BLaER1 treated with 17β-estradiol and CSF1 and Interleukin-3, amounts not matched to agents 10 nM and 100 nM (cell line): ENCODE results near the gene GRIK5.
"Not testable (repeated sequence)": the region's sequence is repeated elsewhere in the genome, so short reads cannot be mapped to it uniquely, and the experiment has no call there.

ENCODE experiments used
- H3K27ac ChIP-seq, 11 experiments: shearing (Covaris generic); formaldehyde crosslinking; 2 replicates each; pipeline ENCODE4 v1.8.1; 2022
- H3K27me3 ChIP-seq, 11 experiments: shearing (Covaris generic); formaldehyde crosslinking; 2 replicates each; pipeline ENCODE4 v1.8.1; 2022
- H3K36me3 ChIP-seq, 11 experiments: shearing (Covaris generic); formaldehyde crosslinking; 2 replicates each; pipeline ENCODE4 v1.8.1; 2022
- H3K4me1 ChIP-seq, 10 experiments: shearing (Covaris generic); formaldehyde crosslinking; 2 replicates each; pipeline ENCODE4 v1.8.1; 2022
- H3K4me2 ChIP-seq, 11 experiments: shearing (Covaris generic); formaldehyde crosslinking; 2 replicates each; pipeline ENCODE4 v1.8.1; 2022
- H3K4me3 ChIP-seq, 10 experiments: shearing (Covaris generic); formaldehyde crosslinking; 2 replicates each; pipeline ENCODE4 v1.8.1; 2022
- H3K9ac ChIP-seq, 11 experiments: shearing (Covaris generic); formaldehyde crosslinking; 2 replicates each; pipeline ENCODE4 v1.8.1; 2022
- H3K9me3 ChIP-seq, 11 experiments: shearing (Covaris generic); formaldehyde crosslinking; replicated peaks in 1 of 11; 2 replicates each; pipeline ENCODE4 v1.8.1; 2022
- H4K20me1 ChIP-seq, 11 experiments: shearing (Covaris generic); formaldehyde crosslinking; 2 replicates each; pipeline ENCODE4 v1.8.1; 2022
- Cebpa-rat ChIP-seq, 11 experiments: shearing (Covaris generic); IDR thresholded peaks; 2 replicates each; pipeline ENCODE4 v1.8.1; 2022

The GRIK5 gene

DNA sequence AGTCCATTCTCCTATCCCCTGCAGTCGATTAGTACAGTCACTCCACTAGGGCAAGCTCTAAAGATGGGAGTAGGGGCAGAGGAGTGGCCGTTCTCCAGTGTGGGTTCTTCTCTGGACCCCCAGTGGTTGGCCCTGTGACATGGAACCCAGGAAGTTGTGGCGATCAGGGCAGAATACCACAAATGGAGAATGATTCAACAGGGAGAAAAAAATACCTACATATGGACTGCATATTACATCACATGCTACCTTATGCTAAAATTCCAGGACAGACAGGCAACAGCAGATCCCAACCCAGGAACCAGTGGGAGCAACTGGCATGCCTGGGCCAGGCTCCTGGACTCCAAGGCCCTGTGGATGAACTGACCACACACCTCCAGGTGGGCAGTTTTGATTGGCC, 41.8 kb upstream of the GRIK5 start:
- no peaks in the 10 kb centered on the region for H3K9me3 ChIP-seq
- H3K9ac ChIP-seq, result no peak overlapping the region
- peak overlapping the region; percentile 18 to 99 (median 87); a peak in 19 of 22 replicates for H3K4me2 ChIP-seq
- H4K20me1 ChIP-seq, result peaks cover 0 to 97% (median 0%) of the 10 kb centered on the region in 11 experiments; a peak in 7 of 22 replicates
- H3K27me3 ChIP-seq, result no peaks in the 10 kb centered on the region
- H3K27ac ChIP-seq, result 0 out of 22 replicates have a peak overlapping the region, but pooled peaks of 2 of the 11 experiments have one; percentile 11 to 56
- TF ChIP-seq Cebpa-rat (IDR thresholded peaks at IDR 0.05), result no peak
- H3K4me1 ChIP-seq, result peaks cover 66 to 98% (median 69%) of the 10 kb centered on the region in 10 experiments
- no peak overlapping the region for H3K4me3 ChIP-seq
- H3K36me3 ChIP-seq, result peaks cover 0 to 94% (median 8%) of the 10 kb centered on the region in 11 experiments; a peak in 13 of 22 replicates

DNA sequence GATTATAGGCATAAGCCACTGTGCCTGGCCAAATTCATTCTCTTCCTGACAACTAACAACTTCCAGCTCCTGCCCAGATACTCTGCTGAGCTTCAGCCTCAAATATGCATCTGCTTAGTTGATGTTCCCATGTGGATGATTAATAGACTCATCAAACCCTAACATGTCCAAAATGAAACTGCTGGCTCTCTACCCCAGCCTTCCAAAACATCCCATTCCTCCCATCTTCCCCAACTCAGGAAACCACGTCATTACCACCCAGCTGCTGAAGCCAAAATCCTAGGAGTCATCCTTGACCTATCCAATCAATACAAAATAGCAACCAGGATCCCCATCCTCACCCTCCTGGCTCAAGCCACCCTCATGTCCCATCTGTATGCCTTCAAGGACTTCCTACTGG, 41.4 kb upstream of the GRIK5 start:
- H4K20me1 ChIP-seq, result peaks cover 0 to 97% (median 0%) of the 10 kb centered on the region in 11 experiments; a peak in 7 of 22 replicates
- H3K27me3 ChIP-seq, result no peaks in the 10 kb centered on the region
- no peak overlapping the region for H3K27ac ChIP-seq
- no peaks in the 10 kb centered on the region for H3K9me3 ChIP-seq
- H3K36me3 ChIP-seq, result peaks cover 0 to 93% (median 3%) of the 10 kb centered on the region in 11 experiments; a peak in 13 of 22 replicates
- no peak overlapping the region for H3K9ac ChIP-seq
- TF ChIP-seq Cebpa-rat (IDR thresholded peaks at IDR 0.05), result no peak
- peaks cover 61 to 96% (median 64%) of the 10 kb centered on the region in 10 experiments for H3K4me1 ChIP-seq
- H3K4me2 ChIP-seq, result peak overlapping the region; percentile 18 to 99 (median 87); a peak in 16 of 22 replicates
- H3K4me3 ChIP-seq, result no peak overlapping the region

DNA sequence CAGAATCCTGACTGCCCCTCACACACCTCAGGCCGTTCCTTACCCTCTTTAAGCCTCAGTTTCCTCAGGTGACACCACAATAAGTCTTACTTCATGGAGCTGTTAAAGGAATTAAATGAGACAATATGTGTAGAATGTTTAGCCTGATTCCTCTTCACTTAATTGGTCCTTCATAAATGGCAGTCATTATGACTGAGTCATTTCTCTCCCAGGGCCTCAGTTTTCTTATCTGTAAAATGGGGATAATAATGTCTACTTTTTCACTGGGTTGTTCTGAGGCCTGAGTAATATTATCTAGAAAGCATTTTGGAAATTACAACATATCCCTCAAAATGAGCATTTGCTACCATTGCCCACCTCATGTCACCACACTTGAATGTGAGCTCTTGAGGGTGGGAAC, 40.7 kb upstream of the GRIK5 start:
- no peak overlapping the region; a peak in 1 of 22 replicates for H3K27ac ChIP-seq
- H3K36me3 ChIP-seq, result peaks cover 0 to 93% (median 0%) of the 10 kb centered on the region in 11 experiments; a peak in 10 of 22 replicates
- TF ChIP-seq Cebpa-rat (IDR thresholded peaks at IDR 0.05), result no peak
- H3K4me1 ChIP-seq, result peaks cover 54 to 89% (median 57%) of the 10 kb centered on the region in 10 experiments
- no peak overlapping the region for H3K9ac ChIP-seq
- H4K20me1 ChIP-seq, result peaks cover 0 to 97% (median 0%) of the 10 kb centered on the region in 11 experiments; a peak in 7 of 22 replicates
- no peaks in the 10 kb centered on the region for H3K27me3 ChIP-seq
- H3K4me2 ChIP-seq, result peak overlapping the region in 2 of 11 experiments; percentile 42 to 78; a peak in 2 of 22 replicates
- H3K9me3 ChIP-seq, result no peaks in the 10 kb centered on the region
- no peak overlapping the region for H3K4me3 ChIP-seq

DNA sequence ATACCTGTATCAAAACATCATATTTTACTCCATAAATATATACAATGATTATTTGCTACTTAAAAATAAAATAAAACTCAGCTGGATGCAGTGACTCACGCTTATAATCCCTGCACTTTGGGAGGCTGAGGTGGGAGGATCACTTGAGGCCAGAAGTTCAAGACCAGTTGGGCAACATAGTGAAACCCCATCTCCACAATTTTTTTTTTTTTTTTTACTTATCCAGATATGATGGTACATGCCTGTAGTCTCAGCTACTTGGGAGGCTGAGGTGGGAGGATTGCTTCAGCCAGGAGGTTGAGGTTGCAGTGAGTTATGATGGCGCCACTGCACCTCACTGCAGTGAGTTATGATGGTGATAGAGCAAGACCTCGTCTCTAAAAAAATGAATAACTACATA, 39.9 kb upstream of the GRIK5 start:
- no peak for TF ChIP-seq Cebpa-rat (IDR thresholded peaks at IDR 0.05)
- Histone ChIP-seq H3K27me3 (no peaks in the 10 kb centered on the region), H3K4me3 (no peak overlapping the region), H3K9ac (0 out of 22 replicates have a peak overlapping the region, but pooled peaks of 2 of the 11 experiments have one; percentile 11 to 15), H3K4me2 (peak overlapping the region in 3 of 11 experiments; percentile 42 to 78 (median 58); a peak in 6 of 22 replicates), H3K36me3 (peaks cover 0 to 93% (median 0%) of the 10 kb centered on the region in 11 experiments; a peak in 8 of 22 replicates), H3K4me1 (peaks cover 47 to 81% (median 50%) of the 10 kb centered on the region in 10 experiments), H4K20me1 (peaks cover 0 to 97% (median 0%) of the 10 kb centered on the region in 11 experiments; a peak in 7 of 22 replicates), H3K27ac (no peak overlapping the region; a peak in 1 of 22 replicates), H3K9me3 (no peaks in the 10 kb centered on the region)

DNA sequence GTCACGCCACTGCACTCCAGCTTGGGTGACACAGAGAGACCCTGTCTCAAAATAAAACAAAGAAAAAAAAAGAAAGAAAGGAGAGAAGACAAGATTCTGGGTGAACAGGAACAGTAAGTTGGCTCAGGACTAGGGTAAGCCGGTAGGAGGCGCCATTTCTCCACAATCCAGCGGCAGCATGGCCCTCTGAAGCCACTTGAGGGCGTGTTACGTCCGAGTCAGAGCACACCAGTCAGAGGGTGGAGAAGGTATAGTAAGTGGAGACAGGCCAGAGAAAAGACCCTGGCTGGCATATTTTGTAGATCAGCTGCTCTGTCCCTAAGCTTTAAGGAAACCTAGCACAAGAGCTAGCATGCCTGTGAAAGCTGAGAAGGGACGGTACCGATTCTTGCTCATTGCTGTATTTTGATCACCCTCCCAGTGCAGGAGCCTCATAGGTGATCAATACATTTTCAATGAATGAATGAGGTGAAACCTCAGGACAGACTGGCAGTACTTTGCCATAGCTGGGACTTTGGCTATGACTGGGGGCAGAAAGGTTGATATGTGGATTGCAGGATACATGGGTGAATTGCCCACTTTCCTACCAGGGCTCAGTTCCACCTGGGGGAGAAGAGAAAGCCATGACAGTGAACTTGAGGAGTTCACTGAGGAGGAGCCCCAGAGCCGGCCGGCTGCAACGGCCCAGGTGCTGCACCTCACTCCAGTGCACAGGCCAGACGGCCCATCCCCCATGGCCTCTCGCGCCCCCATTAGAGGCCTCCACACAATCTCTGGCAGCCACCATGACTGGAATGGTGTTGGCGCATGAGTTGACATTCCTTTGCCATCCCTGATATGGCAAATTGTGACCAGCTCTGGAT, 38.8 kb upstream of the GRIK5 start:
- Histone ChIP-seq H3K4me2 (peak overlapping the region; percentile 18 to 78 (median 54)), H3K9ac (peak overlapping the region in 6 of 11 experiments; percentile 0 to 44 (median 23); a peak in 5 of 22 replicates), H3K27ac (peak overlapping the region in 2 of 11 experiments; percentile 13 to 20; a peak in 2 of 22 replicates), H3K4me1 (peaks cover 35 to 70% (median 38%) of the 10 kb centered on the region in 10 experiments), H3K4me3 (no peak overlapping the region), H3K9me3 (no peaks in the 10 kb centered on the region), H4K20me1 (peaks cover 0 to 97% (median 0%) of the 10 kb centered on the region in 11 experiments; a peak in 7 of 22 replicates), H3K36me3 (peaks cover 0 to 93% (median 0%) of the 10 kb centered on the region in 11 experiments; a peak in 8 of 22 replicates), H3K27me3 (no peaks in the 10 kb centered on the region)
- no peak for TF ChIP-seq Cebpa-rat (IDR thresholded peaks at IDR 0.05)

DNA sequence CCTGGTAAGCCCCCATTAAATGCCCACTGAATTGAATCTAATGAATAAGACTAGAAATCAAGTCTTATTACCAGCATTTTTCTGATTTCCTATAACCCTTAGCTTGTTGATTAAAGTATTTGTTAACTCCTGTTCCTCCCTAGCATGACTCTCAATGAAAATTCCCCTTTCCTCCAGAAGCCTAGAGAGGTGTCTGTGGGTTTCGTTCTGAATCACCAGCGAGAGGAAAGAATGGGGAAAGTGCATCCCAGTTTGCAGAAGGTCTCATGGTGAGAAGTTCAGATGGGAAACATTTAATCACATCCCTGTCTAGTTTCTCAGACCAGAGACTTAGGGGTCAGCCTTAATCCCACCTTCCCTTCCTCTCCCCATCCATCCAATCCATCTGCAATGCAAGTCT, 35.4 kb upstream of the GRIK5 start:
- H3K27ac ChIP-seq, result no peak overlapping the region
- H3K9me3 ChIP-seq, result no peaks in the 10 kb centered on the region
- no peak overlapping the region for H3K4me3 ChIP-seq
- TF ChIP-seq Cebpa-rat (IDR thresholded peaks at IDR 0.05), result no peak
- peaks cover 0 to 97% (median 0%) of the 10 kb centered on the region in 11 experiments; a peak in 7 of 22 replicates for H4K20me1 ChIP-seq
- H3K36me3 ChIP-seq, result peaks cover 0 to 93% (median 0%) of the 10 kb centered on the region in 11 experiments; a peak in 8 of 22 replicates
- no peaks in the 10 kb centered on the region for H3K27me3 ChIP-seq
- peaks cover 10 to 36% (median 12%) of the 10 kb centered on the region in 10 experiments for H3K4me1 ChIP-seq
- peak overlapping the region in 1 of 11 experiments; percentile 3; a peak in 3 of 22 replicates for H3K9ac ChIP-seq
- no peak overlapping the region; a peak in 1 of 22 replicates for H3K4me2 ChIP-seq

DNA sequence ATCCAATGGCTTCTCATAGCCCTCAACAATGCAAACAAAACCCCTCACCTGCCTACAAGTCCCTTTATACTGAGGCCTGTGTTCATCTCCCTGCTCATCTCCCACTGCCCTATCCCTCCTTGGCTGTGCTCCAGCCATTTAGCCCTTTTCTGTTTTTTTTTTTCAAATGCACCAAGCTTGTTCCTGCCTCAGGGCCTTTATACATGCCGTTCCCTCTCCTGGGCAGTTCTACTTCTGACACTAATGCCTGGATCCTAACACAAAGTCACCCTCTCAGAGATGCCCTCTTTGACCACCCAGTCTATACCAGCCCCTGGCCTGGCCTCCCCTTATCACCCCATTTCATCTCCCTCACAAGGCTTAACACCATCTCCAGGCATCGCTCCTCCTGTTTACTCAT, 32.9 kb upstream of the GRIK5 start:
- H3K27me3 ChIP-seq, result no peaks in the 10 kb centered on the region
- no peak overlapping the region for H3K9ac ChIP-seq
- no peak for TF ChIP-seq Cebpa-rat (IDR thresholded peaks at IDR 0.05)
- H3K4me2 ChIP-seq, result no peak overlapping the region
- no peaks in the 10 kb centered on the region for H3K9me3 ChIP-seq
- no peak overlapping the region for H3K27ac ChIP-seq
- peaks cover 0 to 13% (median 6%) of the 10 kb centered on the region in 10 experiments; a peak in 9 of 20 replicates for H3K4me1 ChIP-seq
- peaks cover 0 to 99% (median 0%) of the 10 kb centered on the region in 11 experiments; a peak in 9 of 22 replicates for H3K36me3 ChIP-seq
- no peak overlapping the region for H3K4me3 ChIP-seq
- H4K20me1 ChIP-seq, result peaks cover 0 to 100% (median 0%) of the 10 kb centered on the region in 11 experiments; a peak in 8 of 22 replicates

DNA sequence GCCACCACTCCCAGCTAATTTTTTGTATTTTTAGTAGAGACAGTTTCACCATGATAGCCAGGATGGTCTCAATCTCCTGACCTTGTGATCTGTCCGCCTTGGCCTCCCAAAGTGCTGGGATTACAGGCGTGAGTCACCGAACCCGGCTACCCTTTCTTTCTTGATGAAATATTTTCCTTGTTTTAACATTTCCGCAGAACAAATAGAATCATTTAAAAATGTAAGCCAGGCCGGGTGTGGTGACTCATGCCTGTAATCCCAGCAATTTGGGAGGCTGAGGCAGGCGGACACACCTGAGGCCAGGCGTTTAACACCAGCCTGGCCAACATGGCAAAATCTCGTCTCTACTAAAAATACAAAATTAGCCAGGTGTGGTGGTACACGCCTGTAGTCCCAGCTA, 30.2 kb upstream of the GRIK5 start:
- H3K9me3 ChIP-seq, H3K4me3 ChIP-seq, H3K4me1 ChIP-seq, H3K27me3 ChIP-seq, H3K9ac ChIP-seq, H3K4me2 ChIP-seq, H3K27ac ChIP-seq: not testable (repeated sequence)
- H4K20me1 ChIP-seq, result peaks cover 0 to 100% (median 0%) of the 10 kb centered on the region in 11 experiments; a peak in 8 of 22 replicates
- H3K36me3 ChIP-seq, result peaks cover 2 to 100% (median 9%) of the 10 kb centered on the region in 11 experiments; a peak in 17 of 22 replicates
